Retina (tissue), 1 donor: ENCODE data around the gene SETBP1.

ENCODE experiments used
- DNase-seq: peaks from one replicate; pipeline ENCODE4 v3.0.0-alpha.2; 2016

The SETBP1 gene

DNA sequence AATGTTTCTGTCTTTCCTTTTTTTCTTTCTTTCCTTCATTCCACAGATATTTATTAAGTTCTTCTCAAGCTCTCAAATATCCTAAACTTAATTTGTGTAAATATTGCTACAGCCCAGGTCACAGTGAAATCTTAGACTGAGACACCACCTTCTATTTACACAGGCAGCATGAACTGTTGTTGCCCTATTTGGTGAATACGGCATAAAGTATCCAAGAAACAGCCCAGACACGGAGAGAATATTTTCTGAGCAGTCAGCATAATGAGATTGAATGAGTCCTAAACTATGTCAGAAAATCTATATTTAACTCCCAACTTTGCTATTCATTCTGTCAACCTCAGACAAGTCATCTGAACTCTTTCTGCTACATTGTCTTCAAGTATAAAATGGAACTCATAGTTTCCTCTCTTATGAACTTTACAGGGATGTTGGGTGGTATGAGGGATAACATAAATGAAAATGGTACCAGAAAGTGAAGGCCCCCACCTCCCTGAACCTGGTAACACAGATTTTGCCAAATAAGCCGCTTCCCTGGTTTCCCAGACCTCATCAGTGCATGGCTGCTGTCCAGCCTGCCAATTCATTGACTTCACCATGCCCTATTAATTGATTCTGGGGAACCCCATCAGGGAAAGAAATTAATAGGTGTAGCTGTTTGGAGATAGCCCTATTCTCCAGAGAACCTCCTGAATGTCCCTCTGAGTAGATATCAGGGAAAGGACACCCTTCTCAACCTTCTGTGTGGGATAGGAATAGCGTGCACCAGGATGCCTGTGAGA is 235.9 kb downstream of the SETBP1 start:
- DNase-seq, result no peak

DNA sequence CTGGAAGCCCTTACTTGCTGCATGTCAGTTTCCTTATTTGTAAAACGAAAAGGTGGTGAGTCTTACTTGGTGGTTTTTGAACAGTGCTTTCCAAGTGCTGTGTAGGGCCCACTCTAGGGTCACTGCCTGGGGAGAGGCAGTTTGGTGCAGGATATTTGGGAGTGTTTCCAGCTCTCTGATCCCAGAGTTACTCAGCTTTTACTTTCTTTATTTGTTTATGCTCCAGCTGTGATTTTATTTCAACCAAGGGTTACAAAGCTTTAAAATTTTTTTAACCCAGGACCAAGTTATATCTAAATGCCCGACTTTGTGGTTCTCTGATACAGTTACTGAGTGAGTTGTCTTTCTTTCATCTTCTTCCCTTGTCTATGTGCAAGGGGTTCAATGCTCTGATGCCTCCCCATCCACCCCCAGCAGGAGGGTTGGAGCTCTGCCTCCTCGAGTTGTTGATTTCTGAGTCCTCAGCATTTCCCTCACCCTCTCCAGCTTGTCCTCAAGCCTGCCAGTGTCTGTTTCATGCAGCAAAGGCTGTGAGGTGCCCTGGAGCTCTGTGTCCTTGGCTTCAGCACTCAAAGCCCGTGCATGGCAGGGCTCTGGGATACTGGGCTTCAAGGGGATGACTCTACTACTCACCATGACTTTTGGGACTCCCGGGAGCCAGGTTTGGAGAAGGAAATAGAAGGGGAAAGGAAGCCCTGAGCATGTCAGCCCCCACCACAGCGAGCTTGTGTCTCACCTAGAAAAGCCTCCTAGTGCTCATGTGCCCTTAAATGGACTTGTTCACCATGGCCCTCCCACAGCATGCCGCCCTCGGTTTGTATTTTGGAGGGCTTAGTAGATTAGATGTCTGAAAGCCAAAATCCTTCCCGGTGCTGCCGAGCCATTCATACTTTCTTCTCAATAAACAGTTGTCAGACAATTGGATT is 236.8 kb downstream of the SETBP1 start:
- no peak for DNase-seq

GRCh38 chr18:44918142-44918476 is 237.4 kb downstream of the SETBP1 start:
- DNase-seq, result no peak

- no peak for DNase-seq
These were observed 239.8 kb downstream of the SETBP1 start for GRCh38 chr18:44920441-44920840.

GRCh38 chr18:44921974-44922373 is 241.3 kb downstream of the SETBP1 start:
- DNase-seq, result no peak

DNA sequence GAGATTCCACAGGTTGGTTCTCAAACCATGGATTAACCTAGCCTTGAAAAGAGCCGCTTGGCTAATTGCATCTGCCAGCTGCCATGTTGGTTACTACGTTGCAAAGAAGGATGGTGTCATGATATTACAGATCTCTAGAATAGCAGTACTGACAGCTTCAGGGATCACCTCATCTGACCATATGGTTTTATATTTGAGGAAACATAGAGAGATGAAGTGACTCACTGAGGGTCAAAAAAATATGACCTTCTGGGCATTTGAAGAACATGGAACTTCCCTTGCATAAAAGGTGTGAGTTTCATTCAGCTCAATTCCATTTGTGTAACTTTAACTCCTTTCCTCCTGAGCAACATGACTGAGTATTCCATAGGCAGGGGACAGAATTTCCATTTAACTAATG is 242.3 kb downstream of the SETBP1 start:
- no peak for DNase-seq

DNA sequence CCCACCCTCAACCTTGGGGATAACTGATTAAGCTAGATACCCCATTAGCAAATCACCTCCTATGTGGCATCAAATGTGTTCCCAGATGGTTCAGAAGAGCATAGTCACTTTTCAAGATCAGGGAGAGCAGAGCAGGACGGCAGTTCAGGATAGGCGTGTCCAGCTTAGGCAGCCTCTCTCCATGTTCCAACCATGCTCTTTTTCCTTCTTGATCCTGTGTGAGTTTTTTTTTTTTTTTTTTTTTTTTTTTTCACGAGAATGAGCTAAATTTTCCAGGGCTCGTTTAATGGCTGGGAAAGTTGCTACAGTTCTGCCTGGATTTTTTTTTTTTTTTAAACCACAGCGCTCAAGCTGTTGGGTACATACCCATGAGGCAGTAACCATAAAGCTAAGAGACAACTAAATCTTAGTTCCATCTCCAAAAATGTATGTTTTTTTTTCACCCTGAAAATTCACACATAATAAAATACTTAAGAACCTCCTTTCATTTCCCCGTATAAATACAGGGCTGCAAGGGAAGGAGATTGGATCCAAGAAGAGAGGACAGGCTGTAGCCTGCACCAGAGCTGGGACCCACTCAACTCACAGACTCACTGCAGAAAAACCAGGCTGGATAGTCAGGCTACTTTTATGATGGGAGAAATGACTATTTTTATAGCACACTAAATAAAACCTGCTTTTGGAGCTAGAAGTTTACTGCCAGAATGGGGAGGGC is 244.3 kb downstream of the SETBP1 start:
- DNase-seq, result no peak

- no peak for DNase-seq
These were observed 246.6 kb downstream of the SETBP1 start for GRCh38 chr18:44927127-44927849.

DNA sequence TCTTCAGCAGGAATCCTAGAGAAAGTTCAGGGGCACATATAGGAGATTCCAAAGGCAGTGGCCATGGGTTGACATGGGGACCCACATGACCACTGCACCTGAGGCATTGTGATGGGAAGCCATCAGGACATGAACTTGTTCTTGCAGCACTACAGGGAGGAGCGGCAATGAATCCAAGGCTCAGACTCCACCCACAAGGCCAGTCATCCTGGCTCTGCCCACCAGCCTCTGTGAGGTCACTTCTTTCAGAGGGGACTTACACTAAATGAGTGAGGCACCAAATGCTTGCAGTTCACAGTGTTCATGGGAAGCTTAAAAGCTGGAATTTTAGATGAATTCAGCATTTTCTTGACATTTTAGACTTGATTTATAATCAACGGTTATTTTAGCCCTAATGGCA is 254.2 kb downstream of the SETBP1 start:
- no peak for DNase-seq

DNA sequence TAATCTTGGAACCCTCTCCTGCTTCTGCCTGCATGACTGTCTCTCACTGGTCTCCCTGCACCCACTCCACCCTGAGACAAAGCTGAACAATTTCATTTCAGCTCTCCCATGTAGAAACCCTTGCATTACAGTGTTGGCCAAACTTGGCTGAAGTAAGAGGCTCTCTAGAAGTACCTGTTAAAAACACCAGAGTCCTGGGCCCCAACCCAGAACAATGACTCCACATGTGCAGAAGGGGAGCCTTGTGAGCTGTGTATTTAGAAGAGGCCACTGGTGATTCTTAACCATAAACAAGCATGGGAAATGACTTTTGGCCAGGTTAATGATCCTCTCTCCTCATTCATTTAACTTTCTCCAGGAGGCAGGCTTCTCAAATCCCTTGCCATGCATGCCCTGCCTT is 254.8 kb downstream of the SETBP1 start:
- no peak for DNase-seq

- DNase-seq, result no peak
These were observed 255.8 kb downstream of the SETBP1 start for GRCh38 chr18:44936485-44936884.

DNA sequence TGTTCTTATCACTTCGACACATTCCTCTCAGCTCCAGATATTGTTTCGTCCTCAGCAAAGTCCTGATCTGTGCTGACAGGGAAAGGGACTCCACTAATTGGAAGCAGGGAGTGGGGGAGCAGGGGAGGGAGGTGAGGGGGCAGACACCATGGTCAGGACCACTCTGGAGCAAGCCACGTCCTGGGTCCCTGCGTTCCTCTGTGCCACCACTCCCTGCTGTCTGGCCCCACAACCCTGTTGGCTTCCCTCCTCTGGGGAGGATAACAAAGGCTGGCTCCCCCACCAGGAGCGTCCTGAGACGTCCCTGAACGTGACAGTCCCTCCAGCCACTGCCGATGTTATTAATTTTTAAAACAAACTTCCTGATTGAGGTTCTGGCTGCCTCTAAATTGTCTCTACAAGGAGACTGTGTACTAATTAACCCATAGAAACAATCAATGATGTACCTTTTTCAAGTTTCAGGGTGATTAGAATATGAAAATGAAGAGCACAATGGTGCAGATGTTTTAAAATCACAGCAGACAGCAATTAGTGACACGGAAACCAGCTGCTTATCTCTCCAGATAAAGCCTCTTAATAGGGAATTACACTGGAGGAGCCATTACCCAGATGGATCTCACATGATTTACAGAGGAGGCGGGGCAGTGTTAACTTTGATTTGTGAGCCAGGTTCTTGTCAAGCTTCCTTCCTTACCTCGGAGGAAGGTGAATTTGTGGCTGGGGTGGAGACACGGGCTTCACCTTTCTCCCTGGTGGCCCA is 257.5 kb downstream of the SETBP1 start:
- DNase-seq, result peak; percentile 75

DNA sequence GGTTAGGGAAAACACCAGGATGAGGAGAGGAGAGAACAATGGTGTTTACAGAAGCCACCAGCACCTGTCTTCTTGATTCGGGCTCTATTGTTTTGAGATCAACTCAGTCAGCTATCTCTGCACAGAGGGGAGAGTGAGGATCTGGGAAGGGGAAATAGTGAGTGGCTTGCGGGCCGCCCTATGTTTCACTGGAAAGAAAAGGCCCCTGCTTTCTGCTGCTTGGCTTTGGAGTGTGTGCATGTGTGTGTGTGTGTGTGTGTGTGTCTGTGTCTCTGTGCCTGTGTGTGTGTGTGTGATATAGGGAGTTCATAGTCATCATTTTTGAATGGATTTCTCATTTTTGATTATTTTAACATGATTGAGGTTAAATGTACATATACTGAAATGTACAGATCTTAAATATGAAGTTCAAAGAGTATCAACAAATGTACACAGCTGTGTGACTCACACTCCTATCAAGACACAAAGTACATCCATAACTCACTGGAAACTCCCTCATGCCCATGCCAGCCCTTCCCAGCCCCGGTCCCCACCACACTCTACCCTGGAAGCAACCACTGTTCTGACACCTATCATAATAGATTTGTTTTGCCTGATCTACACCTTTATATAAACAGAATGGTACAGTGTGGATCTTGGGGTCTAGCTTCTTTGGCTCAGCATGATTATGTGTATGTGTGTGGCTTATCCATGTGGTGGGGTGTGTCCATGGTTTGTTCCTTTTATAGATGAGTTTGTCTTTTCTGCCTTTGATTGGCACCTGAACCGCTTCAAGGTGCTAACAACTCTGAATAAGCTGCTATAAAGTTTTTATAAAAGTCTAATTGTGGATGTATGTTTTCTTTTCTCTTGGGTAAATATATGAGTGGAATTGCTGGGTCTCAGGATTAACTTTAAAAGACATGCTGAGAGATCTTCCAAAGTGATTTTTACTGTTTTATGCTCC is 258.3 kb downstream of the SETBP1 start:
- DNase-seq, result no peak

- no peak for DNase-seq
These were observed 260.8 kb downstream of the SETBP1 start for GRCh38 chr18:44941516-44941915.

- no peak for DNase-seq
These were observed 261.4 kb downstream of the SETBP1 start for GRCh38 chr18:44942073-44942472.

DNA sequence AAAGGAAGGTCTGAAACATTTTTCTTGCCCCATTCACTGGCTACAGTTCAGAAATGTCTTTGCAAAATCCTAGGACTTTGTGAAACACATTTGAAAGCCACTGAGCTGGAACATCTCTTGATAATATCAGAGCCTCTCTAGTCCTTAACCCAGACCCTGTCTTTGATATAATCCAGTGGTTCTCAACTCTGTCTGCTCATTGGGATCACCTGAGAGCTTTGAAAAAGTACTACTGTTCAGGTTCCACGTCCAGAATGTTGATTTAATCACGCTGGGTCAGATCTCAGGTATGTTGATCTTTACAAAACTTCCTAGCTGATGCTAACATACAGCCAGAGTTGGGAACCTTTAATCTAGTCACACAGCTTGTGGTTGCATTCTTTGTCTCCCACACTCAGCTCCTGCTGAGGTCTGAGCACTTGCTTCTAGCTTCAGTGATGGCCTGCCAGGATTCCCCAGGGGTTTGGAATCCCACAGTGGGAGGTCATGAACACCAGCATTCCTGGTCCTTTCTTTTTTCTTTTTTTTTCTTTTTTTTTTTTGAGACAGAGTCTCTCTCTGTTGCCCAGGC is 262.7 kb downstream of the SETBP1 start:
- no peak for DNase-seq

- DNase-seq, result no peak
These were observed 263.8 kb downstream of the SETBP1 start for GRCh38 chr18:44944461-44944860.

DNA sequence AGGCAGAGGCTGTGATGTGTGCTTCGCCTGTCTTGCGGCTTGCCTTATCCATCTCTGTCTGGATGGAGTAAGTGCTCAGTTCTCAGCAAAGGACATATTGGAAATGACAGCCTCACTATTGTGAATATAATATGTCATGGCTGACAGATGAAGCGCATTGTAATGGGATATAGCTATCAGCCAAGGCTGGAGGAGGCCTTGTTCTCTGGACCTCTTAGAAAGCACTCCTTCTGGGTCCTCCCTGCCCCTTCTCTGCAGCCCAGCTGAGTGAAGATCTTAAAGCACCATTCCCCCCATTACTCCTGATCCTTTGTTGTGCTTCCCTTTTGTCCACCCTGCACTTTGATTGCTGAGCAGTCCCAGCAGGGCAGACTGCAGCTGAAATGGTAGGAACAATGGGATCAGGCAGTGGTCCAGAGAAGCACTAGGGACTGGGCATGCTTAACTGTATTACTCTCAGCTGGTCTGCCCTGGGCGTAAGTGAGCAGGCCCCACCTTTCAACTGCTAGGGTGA is 265.3 kb downstream of the SETBP1 start:
- peak; percentile 83 for DNase-seq

GRCh38 chr18:44946529-44947113 is 265.9 kb downstream of the SETBP1 start:
- DNase-seq, result no peak

DNA sequence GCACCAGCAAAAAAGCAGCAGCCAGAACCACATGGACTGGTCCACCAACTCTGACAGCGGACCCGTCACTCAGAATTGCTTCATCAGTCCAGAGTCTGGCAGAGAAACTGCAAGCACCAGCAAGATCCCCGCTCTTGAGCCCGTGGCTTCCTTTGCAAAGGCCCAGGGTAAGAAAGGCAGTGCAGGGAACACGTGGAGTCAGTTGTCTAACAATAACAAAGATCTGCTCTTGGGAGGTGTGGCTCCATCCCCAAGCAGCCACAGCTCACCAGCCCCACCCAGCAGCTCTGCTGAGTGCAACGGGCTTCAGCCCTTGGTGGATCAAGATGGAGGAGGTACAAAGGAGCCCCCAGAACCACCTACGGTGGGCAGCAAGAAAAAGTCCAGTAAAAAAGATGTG is 269.3 kb downstream of the SETBP1 start:
- no peak for DNase-seq
